Karpas-422 (cell line): ENCODE data around the gene FNDC3B. TPM values are rescaled to one million over a fixed set of nuclear protein-coding genes. Genes with fewer than 3 reads are reported as not detected.
"Not testable (repeated sequence)": the region's sequence is repeated elsewhere in the genome, so short reads cannot be mapped to it uniquely, and the experiment has no call there.

ENCODE experiments used
- DNase-seq: peaks from one replicate; pipeline ENCODE4 v3.0.0-alpha.2; 2015
- H2AFZ ChIP-seq: fragments of 200-600 bp; sonication (generic); 2 replicates; pipeline ENCODE4 v1.6.1; 2014; ENCODE audit warnings: antibody characterized with exemption, low read length, mixed read lengths
- H3K27ac ChIP-seq: fragments of 200-600 bp; sonication (generic); 2 replicates; pipeline ENCODE4 v1.5.1; 2014; ENCODE audit warnings: mild to moderate bottlenecking, low read length, moderate library complexity
- H3K27me3 ChIP-seq: fragments of 200-600 bp; sonication (generic); 2 replicates; pipeline ENCODE4 v1.6.1; 2014; ENCODE audit warnings: low read length, mixed read lengths
- H3K36me3 ChIP-seq: fragments of 200-600 bp; sonication (generic); 2 replicates; pipeline ENCODE4 v1.6.1; 2014; ENCODE audit warnings: low read length, mixed read lengths; ENCODE audit not compliant: insufficient read depth
- H3K4me1 ChIP-seq: fragments of 200-600 bp; sonication (generic); 2 replicates; pipeline ENCODE4 v1.6.1; 2014; ENCODE audit warnings: mild to moderate bottlenecking, low read length, mixed read lengths
- H3K4me2 ChIP-seq: fragments of 200-600 bp; sonication (generic); 2 replicates; pipeline ENCODE4 v1.6.1; 2014; ENCODE audit warnings: low read length, low read depth, mild to moderate bottlenecking; ENCODE audit not compliant: poor library complexity, severe bottlenecking
- H3K4me3 ChIP-seq: fragments of 200-600 bp; sonication (generic); 2 replicates; pipeline ENCODE4 v1.5.1; 2014; ENCODE audit warnings: mild to moderate bottlenecking, antibody characterized with exemption, low read length, mixed read lengths
- H3K79me2 ChIP-seq: fragments of 200-600 bp; sonication (generic); 2 replicates; pipeline ENCODE4 v1.6.1; 2014; ENCODE audit warnings: mild to moderate bottlenecking, low read length, mixed read lengths
- H3K9ac ChIP-seq: fragments of 200-600 bp; sonication (generic); 2 replicates; pipeline ENCODE4 v1.6.0; 2014; ENCODE audit warnings: low read length
- H3K9me2 ChIP-seq: fragments of 200-600 bp; sonication (generic), shearing (Covaris generic); replicated peaks from 2 replicates; pipeline ENCODE4 v1.6.0; 2014; ENCODE audit warnings: mild to moderate bottlenecking, low read length, moderate library complexity; ENCODE audit not compliant: insufficient read depth
- H3K9me3 ChIP-seq: fragments of 300-700, 200-600 bp; sonication (generic); 2 replicates; pipeline ENCODE4 v1.6.1; 2014; ENCODE audit warnings: low read length, mixed read lengths
- H4K20me1 ChIP-seq: fragments of 200-600 bp; sonication (generic); 2 replicates; pipeline ENCODE4 v1.6.1; 2014; ENCODE audit warnings: mild to moderate bottlenecking, antibody characterized with exemption, low read length, low read depth; ENCODE audit not compliant: insufficient read depth
- total RNA-seq: library from RNA; depleted of rRNA; stranded (reverse); fragments of >200 nt; shearing (Covaris generic); gene quantifications from 2 replicates; pipeline ENCODE4 v1.2.3, GENCODE V29; 2014; ENCODE audit warnings: low replicate concordance; rRNA removed

Gene FNDC3B
- total RNA-seq = 1.6 and 2.6 TPM in 2 replicates

- Histone ChIP-seq H3K4me1 (peaks cover 7% of the 10 kb centered on the region), H3K27ac (no peak within 1 kb of the TSS), H4K20me1 (no peaks in the 10 kb centered on the region), H3K9me2 (no peaks in the 10 kb centered on the region), H3K27me3 (no peaks in the 10 kb centered on the region), H3K36me3 (no peaks in the 10 kb centered on the region), H3K4me3 (peak within 1 kb of the TSS; percentile 92), H3K9me3 (no peaks in the 10 kb centered on the region), H3K79me2 (no peaks in the 10 kb centered on the region), H2AFZ (peak within 1 kb of the TSS; percentile 99), H3K4me2 (peak within 1 kb of the TSS; percentile 98), H3K9ac (peak within 1 kb of the TSS; percentile 82)
- DNase-seq = peak; percentile 95
Measured at GRCh38 chr3:172039436-172040077, at the start of gene FNDC3B. Gene FNDC3B (plus strand): TSS chr3:172039578. CDS start chr3:172112480, 72,902 bp downstream.

DNA sequence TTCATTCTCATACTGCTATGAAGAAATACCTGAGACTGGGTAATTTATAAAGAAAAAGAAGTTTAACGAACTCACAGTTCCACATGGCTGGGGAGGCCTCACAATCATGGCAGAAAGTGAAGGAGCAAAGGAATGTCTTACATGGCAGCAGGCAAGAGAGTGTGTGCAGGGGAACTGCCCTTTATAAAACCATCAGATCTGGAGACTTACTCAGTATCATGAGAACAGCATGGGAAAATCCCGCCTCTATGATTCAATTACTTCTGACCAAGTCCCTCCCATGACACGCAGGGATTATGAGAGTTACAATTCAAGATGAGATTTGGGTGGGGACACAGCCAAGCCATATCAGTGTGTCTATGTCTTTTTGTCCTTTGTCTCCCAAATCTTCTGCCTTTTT lies 49.1 kb upstream of the FNDC3B start:
- H3K9me3 ChIP-seq, H3K27me3 ChIP-seq, H3K4me2 ChIP-seq, H3K9ac ChIP-seq, H3K4me1 ChIP-seq, DNase-seq, H3K4me3 ChIP-seq, H3K27ac ChIP-seq, H3K79me2 ChIP-seq, H2AFZ ChIP-seq, H4K20me1 ChIP-seq, H3K9me2 ChIP-seq, H3K36me3 ChIP-seq: not testable (repeated sequence)

GRCh38 chr3:171991166-171991565 lies 48.2 kb upstream of the FNDC3B start:
- no peak for DNase-seq
- Histone ChIP-seq H3K27me3 (no peaks in the 10 kb centered on the region), H3K4me2 (no peak overlapping the region), H2AFZ (no peak overlapping the region), H3K9ac (no peak overlapping the region), H3K27ac (no peak overlapping the region), H4K20me1 (no peaks in the 10 kb centered on the region), H3K79me2 (no peaks in the 10 kb centered on the region), H3K4me3 (no peak overlapping the region), H3K9me3 (no peaks in the 10 kb centered on the region), H3K36me3 (no peaks in the 10 kb centered on the region), H3K4me1 (no peaks in the 10 kb centered on the region), H3K9me2 (no peaks in the 10 kb centered on the region)

DNA sequence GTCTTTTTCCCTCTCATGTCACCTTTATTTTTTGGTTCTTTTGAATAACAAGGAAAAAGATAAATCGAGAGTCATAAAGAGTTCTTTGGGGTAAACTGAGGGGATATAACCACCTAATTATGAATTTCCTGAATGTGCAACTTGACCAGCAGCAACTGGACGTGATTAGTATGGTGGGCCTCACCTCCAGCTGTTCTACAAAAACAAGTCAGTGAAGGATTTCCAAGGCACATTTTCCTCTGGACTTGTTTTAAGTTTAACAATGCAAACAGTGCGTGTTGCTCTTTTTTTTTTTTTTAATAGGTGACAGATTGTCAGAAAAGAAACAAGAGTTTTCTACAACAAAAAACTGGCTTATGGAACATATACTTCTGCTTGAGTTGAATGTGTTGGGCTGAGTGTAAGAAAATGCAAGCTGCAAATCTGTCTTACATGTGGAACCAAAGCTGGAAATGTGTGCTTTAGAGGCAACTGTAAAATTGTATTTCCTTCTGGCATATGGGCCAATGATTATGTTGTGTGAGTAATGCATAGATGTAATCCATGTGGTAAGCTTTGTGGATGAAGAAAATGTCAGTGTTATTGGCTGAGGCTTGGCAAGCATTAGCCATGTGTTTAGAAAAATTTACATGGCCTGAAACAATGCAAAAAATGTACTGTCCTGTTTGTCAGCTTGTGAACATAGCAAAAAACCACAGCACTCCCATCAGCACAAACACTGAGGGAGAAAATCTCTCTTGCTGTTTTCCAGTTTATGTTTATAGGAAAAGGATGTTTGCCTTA lies 44.5 kb upstream of the FNDC3B start:
- DNase-seq = no peak
- Histone ChIP-seq H3K27ac (no peak overlapping the region), H3K9ac (no peak overlapping the region), H4K20me1 (no peaks in the 10 kb centered on the region), H3K79me2 (no peaks in the 10 kb centered on the region), H3K4me2 (no peak overlapping the region), H3K9me2 (no peaks in the 10 kb centered on the region), H3K27me3 (no peaks in the 10 kb centered on the region), H2AFZ (no peak overlapping the region), H3K36me3 (no peaks in the 10 kb centered on the region), H3K4me3 (no peak overlapping the region), H3K4me1 (no peaks in the 10 kb centered on the region), H3K9me3 (no peaks in the 10 kb centered on the region)

DNA sequence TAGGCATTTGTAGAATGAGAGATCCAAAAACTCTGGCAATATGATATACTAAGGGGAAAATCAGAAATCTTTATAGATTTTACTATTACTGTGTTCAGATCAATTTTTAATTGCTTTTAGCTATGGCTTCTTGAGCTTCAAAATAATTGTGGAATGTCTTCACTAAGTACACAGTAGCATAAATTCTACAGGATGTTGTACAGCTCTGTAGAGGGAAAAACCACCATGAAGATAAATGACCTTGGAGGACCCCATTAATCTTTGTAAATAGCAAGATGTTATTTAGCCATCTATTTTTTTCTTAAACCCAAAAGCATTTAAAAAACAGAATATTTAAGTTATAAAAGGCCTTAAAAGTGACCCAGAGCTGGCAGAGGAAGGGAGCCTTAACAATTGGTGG lies 43.9 kb upstream of the FNDC3B start:
- Histone ChIP-seq H2AFZ (no peak overlapping the region), H4K20me1 (no peaks in the 10 kb centered on the region), H3K4me1 (no peaks in the 10 kb centered on the region), H3K9ac (no peak overlapping the region), H3K4me3 (no peak overlapping the region), H3K79me2 (no peaks in the 10 kb centered on the region), H3K4me2 (no peak overlapping the region), H3K9me2 (no peaks in the 10 kb centered on the region), H3K27me3 (no peaks in the 10 kb centered on the region), H3K27ac (no peak overlapping the region), H3K36me3 (no peaks in the 10 kb centered on the region), H3K9me3 (no peaks in the 10 kb centered on the region)
- DNase-seq = no peak

GRCh38 chr3:171996178-171996817 lies 43.1 kb upstream of the FNDC3B start:
- Histone ChIP-seq H3K36me3 (no peaks in the 10 kb centered on the region), H3K4me1 (no peaks in the 10 kb centered on the region), H3K4me3 (no peak overlapping the region), H3K27me3 (no peaks in the 10 kb centered on the region), H3K27ac (no peak overlapping the region), H3K9me2 (no peaks in the 10 kb centered on the region), H3K79me2 (no peaks in the 10 kb centered on the region), H3K4me2 (no peak overlapping the region), H3K9me3 (no peaks in the 10 kb centered on the region), H3K9ac (no peak overlapping the region), H2AFZ (no peak overlapping the region), H4K20me1 (no peaks in the 10 kb centered on the region)
- no peak for DNase-seq

- H3K79me2 ChIP-seq, H3K27ac ChIP-seq, H3K27me3 ChIP-seq, H3K9me2 ChIP-seq, H3K36me3 ChIP-seq, H3K4me3 ChIP-seq, H3K9ac ChIP-seq, DNase-seq, H4K20me1 ChIP-seq, H2AFZ ChIP-seq, H3K4me2 ChIP-seq, H3K4me1 ChIP-seq, H3K9me3 ChIP-seq: not testable (repeated sequence)
Measured at GRCh38 chr3:171998731-171999130, 40.6 kb upstream of the FNDC3B start.

DNA sequence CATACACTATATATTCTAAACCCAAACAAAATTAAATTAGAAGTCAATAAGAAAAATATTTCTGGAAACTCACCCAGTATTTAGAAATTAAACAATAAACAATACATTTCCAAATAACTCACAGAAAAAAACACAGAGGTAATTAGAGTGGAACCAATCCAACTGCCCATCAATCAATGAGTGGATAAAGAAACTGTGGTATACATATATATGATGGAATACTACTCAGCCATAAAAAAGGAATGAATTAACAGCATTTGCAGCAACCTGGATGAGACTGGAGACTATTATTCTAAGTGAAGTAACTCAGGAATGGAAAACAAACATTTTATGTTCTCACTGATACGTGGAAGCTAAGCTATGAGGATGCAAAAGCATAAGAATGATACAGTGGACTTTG lies 37.8 kb upstream of the FNDC3B start:
- H3K27ac ChIP-seq, H3K36me3 ChIP-seq, H3K79me2 ChIP-seq, H3K4me1 ChIP-seq, H3K9me2 ChIP-seq, H3K27me3 ChIP-seq, H3K4me3 ChIP-seq, H3K9me3 ChIP-seq, H3K9ac ChIP-seq, H4K20me1 ChIP-seq, H2AFZ ChIP-seq, DNase-seq, H3K4me2 ChIP-seq: not testable (repeated sequence)
